ENCODE data around the gene ISYNA1.

Gene ISYNA1

GRCh38 chr19:18433015-18433691 is 4.8 kb downstream of the ISYNA1 start:
- no peak for DNase-seq (ENCODE audit: low read depth in 2 of 2, low spot score in 1 of 2)

GRCh38 chr19:18432275-18433014 is 5.5 kb downstream of the ISYNA1 start:
- no peak for DNase-seq (ENCODE audit: low read depth in 2 of 2, low spot score in 1 of 2)

GRCh38 chr19:18431351-18432197 is 6.4 kb downstream of the ISYNA1 start:
- DNase-seq (ENCODE audit: low read depth in 2 of 2, low spot score in 1 of 2), result no peak

- DNase-seq (ENCODE audit: low read depth in 2 of 2, low spot score in 1 of 2), result no peak
These were observed 7.4 kb downstream of the ISYNA1 start for GRCh38 chr19:18430417-18431144.

- DNase-seq (ENCODE audit: low read depth in 2 of 2, low spot score in 1 of 2), result no peak
These were observed 8.1 kb downstream of the ISYNA1 start for GRCh38 chr19:18429717-18430416.

- peak; percentile 61 to 73 for DNase-seq (ENCODE audit: low read depth in 2 of 2, low spot score in 1 of 2)
These were observed 8.9 kb downstream of the ISYNA1 start for GRCh38 chr19:18428787-18429674.

- DNase-seq (ENCODE audit: low read depth in 2 of 2, low spot score in 1 of 2), result no peak
These were observed 9.7 kb downstream of the ISYNA1 start for GRCh38 chr19:18428173-18428786.

- no peak for DNase-seq (ENCODE audit: low read depth in 2 of 2, low spot score in 1 of 2)
These were observed 10.2 kb downstream of the ISYNA1 start for GRCh38 chr19:18427743-18428113.

GRCh38 chr19:18427080-18427742 is 10.7 kb downstream of the ISYNA1 start:
- no peak for DNase-seq (ENCODE audit: low read depth in 2 of 2, low spot score in 1 of 2)

GRCh38 chr19:18426416-18426767 is 11.5 kb downstream of the ISYNA1 start:
- DNase-seq (ENCODE audit: low read depth in 2 of 2, low spot score in 1 of 2), result no peak

- DNase-seq (ENCODE audit: low read depth in 2 of 2, low spot score in 1 of 2), result no peak
These were observed 12.2 kb downstream of the ISYNA1 start for GRCh38 chr19:18425515-18426415.

GRCh38 chr19:18424890-18425514 is 12.9 kb downstream of the ISYNA1 start:
- no peak for DNase-seq (ENCODE audit: low read depth in 2 of 2, low spot score in 1 of 2)

GRCh38 chr19:18424122-18424889 is 13.6 kb downstream of the ISYNA1 start:
- DNase-seq (ENCODE audit: low read depth in 2 of 2, low spot score in 1 of 2), result no peak

GRCh38 chr19:18423258-18424020 is 14.5 kb downstream of the ISYNA1 start:
- DNase-seq (ENCODE audit: low read depth in 2 of 2, low spot score in 1 of 2), result no peak

GRCh38 chr19:18422530-18423191 is 15.3 kb downstream of the ISYNA1 start:
- DNase-seq (ENCODE audit: low read depth in 2 of 2, low spot score in 1 of 2), result no peak
